Raji (cell line): Measurements from ENCODE around the gene ENTPD1.

ENCODE experiments used
- POLR2A ChIP-seq: IDR thresholded peaks from 2 replicates; pipeline ENCODE4 v1.6.1; 2011; ENCODE audit warnings: low read depth, low read length, control low read depth; ENCODE audit not compliant: insufficient read depth

Gene ENTPD1

DNA sequence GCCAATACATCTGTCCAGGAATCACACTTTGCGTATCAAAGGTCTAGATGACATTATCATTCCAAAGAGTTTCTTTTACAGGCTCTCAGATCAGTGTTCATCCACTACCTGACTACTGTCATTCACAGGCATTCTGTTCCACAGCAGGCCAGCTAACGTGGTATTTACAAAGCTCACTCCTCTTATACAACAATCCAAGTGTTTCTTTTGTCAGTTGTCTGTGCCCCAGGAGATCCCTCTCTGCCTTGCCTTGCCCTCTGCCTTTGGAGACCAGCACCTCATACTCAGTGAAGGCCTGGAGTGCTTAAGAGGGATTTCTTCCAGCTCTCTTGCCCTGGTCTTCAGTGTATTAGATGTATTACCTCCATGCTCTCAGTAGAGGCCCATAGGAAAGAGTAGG lies 117.2 kb downstream of the ENTPD1 start:
- TF ChIP-seq POLR2A: no peak

GRCh38 chr10:95873651-95874050 lies 117.7 kb downstream of the ENTPD1 start:
- TF ChIP-seq POLR2A: no peak

GRCh38 chr10:95876756-95877155 lies 120.8 kb downstream of the ENTPD1 start:
- no peak for TF ChIP-seq POLR2A

- no peak for TF ChIP-seq POLR2A
These were observed 121.9 kb downstream of the ENTPD1 start for GRCh38 chr10:95877881-95878280.

DNA sequence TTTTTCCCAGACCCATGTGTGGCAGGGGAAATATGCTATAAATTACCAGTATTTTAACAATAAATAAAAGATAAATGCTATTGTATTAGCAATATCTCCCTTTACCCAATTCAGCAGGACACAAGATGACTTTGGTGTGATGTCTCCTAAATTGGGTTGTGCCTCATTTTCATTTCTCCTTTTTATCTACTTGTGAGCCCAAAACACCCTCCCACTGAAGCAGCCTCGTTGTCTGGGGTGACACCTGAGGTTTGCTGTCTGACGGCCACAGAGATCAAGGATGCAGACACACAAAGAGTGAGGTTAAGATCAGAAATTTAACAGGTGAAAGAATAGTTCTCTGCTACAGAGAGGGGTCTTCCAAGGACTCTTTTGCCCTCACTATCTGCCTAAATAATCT lies 124.7 kb downstream of the ENTPD1 start:
- TF ChIP-seq POLR2A: no peak

DNA sequence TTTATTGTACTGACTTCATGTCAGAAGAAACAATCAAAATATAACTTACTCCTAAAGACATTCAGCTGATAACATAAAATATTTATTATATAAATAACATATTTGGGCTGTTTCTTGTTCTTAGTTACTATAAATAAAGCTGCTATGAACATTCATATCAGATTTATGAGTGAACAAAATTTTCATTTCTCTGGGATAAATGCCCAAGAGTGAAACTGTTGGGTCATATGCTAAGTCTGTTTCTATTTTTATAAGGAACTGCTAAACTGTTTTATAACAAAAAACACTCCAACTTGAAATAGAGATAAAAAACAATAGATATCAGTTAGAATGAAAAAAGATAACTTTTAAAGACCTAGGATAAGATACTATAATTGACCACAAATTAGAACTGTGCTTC lies 125.4 kb downstream of the ENTPD1 start:
- TF ChIP-seq POLR2A: no peak

DNA sequence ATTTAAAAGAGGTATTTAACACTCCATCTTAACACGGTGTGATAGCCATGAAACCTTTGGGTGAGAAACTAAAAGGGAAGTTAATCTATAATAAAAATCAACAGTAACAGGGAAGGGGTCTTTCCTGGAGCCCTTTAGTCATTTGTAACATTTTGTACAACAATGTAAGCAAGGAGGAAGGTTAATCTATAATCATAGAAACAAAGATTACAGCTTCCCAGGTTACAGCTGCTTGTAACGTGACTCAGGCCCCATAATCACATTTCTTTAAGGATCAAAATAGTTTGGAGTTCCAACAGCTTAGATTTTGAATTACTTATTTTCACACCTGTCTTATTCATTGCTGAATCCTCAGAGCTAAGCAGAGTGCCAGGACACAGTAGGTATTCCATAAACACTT lies 133.9 kb downstream of the ENTPD1 start:
- TF ChIP-seq POLR2A: no peak

DNA sequence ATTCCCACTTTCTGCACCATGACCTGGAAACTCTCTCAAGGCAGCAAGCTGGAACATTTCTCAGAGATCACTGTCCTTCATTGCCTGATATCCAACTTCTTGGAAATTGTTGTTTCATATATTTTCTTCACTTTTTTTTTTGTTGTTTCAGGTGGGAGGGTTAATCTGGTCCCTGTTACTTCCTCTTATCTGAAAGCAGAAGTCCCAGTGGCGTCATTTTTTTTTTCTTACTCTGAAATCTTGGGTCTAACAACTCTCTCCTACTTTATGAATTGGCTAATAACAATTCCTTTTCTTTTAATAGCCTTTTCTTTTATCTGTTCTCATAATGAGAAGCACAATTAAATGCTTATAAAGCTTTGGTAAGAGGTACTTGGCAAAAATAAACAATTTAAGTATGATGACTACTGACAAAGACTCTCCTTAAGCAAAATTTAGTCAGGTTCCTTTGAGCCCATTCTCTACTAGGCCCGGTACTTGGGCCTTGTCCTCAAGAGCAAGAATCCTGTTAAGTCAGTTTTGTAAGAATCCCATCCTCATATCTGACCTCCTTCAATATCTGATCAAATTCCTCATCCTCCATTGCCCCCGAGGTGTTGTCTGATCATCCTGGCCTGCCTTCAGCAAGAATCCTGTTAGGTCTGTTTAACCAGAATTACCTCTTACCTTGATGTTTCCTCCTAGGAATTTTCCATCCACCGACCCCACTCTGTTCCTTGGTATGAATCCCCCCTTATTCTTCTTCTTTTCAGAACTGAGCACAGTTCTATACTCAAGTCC lies 140.3 kb downstream of the ENTPD1 start:
- no peak for TF ChIP-seq POLR2A

GRCh38 chr10:95906677-95907455 lies 150.9 kb downstream of the ENTPD1 start:
- TF ChIP-seq POLR2A: no peak

DNA sequence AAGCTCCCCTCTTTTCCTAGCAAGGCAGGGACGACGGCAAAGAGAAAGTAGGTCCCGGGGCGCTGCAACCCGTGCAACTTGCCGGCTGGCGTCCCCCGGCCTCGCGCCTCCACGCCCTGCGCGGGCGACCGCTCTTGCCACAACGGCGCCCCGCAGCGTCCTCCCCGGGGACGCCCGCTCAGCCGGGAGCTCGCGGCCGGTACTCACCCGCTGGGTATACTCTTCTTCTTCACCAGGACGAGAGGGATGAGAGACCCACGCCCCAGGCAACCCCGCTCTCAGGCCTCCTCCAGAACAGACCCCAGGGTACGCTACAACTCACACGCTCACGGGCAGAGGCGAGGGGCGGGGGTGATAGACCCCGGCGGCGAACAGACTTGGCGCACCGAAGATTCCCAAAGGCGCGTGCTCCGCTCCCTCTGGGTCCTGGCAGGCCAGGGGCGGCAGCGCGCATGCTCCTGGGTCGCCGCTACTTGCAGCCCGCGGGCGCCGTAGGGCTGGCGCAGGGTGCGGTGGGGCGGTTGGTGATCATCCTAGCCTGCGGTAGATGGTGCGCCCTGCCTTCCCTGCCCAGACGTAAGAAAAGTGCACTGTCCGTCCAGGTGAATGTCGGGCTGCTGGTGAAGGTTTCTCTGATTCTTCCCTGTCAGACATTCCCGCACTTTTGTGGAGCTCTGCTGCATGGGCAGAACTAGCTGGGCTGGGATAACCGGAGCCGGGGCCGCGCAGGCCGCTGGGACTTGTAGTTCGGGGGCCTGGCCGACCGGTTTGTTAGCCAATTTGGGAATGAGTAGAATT lies 151.7 kb downstream of the ENTPD1 start, which contains the start of gene CC2D2B:
TSS of gene CC2D2B (plus strand) at position 520 of the 798 bp plus-strand sequence. CDS start 3,349 bp downstream, outside the sequence.
- peak; percentile 86 for TF ChIP-seq POLR2A

GRCh38 chr10:95908450-95908849 lies 152.5 kb downstream of the ENTPD1 start:
- no peak for TF ChIP-seq POLR2A

DNA sequence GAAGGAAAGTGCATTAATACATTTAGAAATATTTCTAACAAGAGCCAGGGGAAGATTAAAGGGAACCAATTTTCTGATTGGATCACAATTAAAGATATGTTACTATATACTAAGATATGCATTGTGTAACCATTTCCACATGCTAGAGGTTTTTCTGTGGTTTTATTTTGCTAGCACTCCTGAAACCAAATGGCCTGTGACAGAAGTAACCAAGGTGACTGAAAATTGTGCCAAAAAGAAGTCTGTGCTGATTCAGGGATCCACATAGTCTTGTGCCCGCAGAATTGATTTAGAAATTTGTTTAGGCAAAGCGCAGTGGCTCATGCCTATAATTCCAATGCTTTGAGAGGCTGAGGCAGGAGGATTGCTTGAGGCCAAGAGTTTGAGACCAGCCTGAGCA lies 153.6 kb downstream of the ENTPD1 start:
- TF ChIP-seq POLR2A: no peak
